ENCODE measurements around the gene DND1.
"Not testable (repeated sequence)": the region's sequence is repeated elsewhere in the genome, so short reads cannot be mapped to it uniquely, and the experiment has no call there.

- TF ChIP-seq CTCF, POLR2A (IDR thresholded peaks at IDR 0.05): not testable (repeated sequence)
Measured at GRCh38 chr5:140671035-140671434, 2.3 kb downstream of the DND1 start.

All from right lobe of liver (tissue), 4 donors.